Effector CD4-positive, alpha-beta T cell (primary cell): ENCODE data around the gene DNASE2B. TPM values are rescaled to one million over a fixed set of nuclear protein-coding genes. Genes with fewer than 3 reads are reported as not detected.

Source experiments
- DNase-seq: peaks from one replicate; pipeline ENCODE4 v3.0.0-alpha.2; 2020
- total RNA-seq: gene quantifications from one replicate; lab custom pipeline; 2026; lab: John Stamatoyannopoulos, UW

Gene DNASE2B, protein sequence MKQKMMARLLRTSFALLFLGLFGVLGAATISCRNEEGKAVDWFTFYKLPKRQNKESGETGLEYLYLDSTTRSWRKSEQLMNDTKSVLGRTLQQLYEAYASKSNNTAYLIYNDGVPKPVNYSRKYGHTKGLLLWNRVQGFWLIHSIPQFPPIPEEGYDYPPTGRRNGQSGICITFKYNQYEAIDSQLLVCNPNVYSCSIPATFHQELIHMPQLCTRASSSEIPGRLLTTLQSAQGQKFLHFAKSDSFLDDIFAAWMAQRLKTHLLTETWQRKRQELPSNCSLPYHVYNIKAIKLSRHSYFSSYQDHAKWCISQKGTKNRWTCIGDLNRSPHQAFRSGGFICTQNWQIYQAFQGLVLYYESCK
- total RNA-seq = not detected

DNA sequence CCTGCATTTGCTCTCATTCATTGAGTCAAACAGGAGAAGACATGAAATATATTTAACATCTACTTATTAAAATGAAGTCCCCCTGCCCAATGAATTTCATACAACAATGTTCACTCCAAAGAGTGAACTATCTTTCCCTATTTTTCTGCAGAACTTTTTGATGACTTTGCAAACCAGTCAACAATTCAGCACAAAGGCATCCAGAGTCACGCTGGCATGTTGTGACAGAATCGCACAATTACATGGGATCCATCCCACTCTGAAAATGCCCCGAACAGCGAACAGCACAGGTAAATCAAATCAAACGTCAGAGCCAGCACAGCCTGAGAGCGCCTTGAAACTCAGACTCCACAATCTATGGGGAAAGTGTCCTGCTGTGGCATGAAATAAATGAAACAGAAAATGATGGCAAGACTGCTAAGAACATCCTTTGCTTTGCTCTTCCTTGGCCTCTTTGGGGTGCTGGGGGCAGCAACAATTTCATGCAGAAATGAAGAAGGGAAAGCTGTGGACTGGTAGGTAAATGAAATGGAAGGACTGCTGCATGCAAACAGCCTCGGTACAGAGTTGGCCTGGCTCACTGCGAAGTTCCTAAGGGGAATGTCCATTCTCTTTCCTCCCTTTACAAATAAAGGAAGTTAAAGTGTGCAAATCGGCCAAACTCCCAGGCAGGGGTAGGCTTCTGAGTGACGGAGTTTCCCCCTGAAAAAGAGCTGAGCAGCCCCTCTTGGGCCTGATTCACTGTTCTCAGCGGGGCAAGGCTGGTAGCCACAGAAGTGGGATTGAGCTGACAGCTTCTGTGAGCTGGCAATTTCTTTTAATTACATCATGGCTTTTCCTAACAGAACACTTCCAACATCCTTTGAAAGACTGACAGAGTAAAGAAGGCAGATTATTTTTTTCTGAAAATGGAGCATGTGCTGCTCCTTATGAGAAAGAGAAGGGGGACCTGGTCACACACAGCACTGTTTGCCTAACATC is at the start of gene DNASE2B:
Gene DNASE2B (plus strand): TSS at position 310 of the 981 bp plus-strand sequence. CDS start 81 bp downstream, at position 391.
- no peak for DNase-seq

DNA sequence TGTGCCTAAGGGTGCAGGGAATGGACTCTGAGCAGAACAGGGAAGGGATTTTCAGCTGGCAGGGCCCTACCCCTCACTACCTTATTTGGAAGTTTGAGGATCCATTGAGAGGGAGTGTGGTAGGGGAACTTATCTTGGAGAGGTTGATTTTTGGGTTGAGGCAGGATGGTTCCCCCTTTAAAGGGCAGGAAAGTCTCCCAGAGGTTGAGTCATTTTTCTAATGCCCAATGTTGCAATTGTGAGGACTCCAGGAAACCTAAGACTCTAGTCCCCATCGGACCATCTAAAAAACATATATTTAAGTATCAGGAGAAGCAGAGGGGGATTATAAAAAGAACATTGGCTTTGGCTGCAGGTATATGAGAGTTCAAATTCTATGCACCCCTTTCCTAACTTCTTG is 49.5 kb upstream of the DNASE2B start:
- DNase-seq = no peak

DNA sequence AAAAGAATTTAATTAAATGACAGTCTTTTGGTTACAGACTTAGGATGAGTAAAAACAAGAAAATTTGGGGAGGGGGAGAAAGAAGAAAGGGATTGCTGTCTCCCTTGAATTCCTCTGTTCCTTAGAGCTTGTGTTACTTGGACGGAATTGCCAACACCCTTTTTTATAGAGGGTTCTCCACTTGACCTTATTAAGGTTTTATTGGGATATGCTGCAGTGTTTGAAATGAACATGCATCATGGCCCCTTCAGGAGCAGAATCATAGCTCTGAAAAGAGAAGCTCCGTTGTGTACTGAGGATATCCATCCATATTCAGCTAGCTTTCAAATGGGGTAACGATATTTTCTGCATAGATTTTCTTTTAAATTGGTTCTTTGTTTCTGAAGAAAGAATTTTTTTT is 48.2 kb upstream of the DNASE2B start:
- DNase-seq = no peak

DNA sequence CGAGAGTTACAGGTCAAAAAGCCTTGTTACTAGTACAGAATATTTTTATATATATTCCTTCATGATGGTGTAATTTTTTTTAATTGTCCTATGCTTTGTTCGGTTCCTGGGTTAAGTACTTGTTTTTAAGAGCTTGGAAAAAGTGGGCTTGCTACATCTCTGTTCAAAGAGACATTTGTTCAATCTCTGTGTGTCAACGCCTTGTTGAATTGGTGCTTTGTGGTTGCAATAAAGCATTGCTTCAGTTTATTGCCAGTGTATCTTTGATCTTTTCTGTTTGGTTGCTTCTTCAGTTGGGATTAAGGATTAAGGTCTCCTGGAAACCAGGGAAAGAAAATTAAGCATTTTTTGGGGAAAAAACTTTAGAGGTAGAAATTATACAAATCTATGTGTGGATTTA is 47.7 kb upstream of the DNASE2B start:
- DNase-seq = no peak

DNA sequence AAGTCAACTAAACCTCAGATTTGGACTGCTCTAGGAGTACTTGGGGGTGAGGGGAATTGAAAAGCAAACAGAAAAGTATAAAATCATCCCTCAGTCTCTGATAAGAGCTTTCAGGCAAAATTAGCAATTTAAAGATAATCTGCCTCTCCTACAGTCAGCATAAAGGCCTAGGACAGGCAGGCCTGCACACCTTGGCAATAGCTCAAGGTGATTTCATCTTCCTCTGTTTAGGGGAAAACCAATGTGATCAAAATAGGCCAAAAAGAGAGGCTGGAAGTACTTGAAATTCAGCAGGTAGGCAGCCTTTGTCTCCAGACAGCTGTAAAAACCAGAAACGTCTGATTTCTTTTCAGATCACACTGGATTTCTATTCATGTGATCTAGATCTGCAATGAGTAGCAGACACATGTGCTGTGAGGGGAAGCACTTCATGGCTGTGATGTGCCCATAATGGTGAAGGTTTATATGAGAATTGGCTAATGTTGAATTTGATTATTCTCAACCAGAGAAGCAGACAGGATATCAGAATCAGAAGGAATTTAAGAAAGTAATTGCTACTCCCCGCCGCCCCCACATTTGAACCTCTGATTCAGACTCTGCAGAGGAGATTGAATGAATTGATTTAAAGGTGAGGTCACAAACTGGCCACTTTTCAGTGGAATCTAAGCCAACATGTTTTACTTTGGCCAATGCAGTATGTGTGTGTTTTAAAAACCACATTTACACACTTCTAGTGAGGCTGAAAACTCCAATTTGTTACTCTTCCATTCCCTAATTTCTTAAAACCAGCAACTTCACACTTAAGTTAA is 45.8 kb upstream of the DNASE2B start:
- DNase-seq = no peak

DNA sequence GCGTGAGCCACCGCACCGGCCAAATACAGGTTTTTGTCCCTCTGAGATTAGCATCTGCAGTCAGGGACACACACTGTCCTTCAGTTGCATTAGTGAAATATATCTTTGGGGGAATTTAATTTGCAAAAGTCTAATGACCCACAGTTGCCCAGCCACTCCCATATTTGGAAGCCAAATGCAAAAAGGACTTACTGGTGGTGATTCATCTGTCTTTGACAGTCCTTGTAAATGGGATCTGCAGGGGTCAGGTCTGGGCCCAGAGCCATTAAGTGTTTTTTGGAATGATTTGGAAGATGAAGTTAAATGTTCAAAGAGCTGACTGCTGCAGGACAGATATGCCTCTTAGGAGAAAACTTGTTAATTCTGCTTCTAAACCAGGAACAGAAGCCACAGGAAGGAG is 44.6 kb upstream of the DNASE2B start:
- no peak for DNase-seq

DNA sequence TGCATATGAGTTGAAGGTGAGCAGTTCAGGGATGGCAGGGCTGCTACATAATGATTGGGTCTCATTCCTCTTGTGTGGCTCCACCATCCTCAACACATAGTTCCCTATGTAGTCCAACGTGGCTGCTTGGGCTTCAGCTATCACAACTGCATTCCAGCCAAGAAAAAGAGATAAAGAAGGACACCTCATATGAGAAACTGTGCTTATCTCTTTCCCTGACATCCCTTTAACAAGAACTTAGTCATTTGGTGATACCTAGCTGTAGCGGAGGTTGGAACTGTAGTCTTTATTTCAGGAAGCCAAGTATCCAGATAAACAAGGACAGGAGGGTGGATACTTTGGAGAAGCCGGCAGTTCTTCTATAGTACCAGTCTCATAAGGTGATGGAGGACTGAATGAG is 42.7 kb upstream of the DNASE2B start:
- no peak for DNase-seq

DNA sequence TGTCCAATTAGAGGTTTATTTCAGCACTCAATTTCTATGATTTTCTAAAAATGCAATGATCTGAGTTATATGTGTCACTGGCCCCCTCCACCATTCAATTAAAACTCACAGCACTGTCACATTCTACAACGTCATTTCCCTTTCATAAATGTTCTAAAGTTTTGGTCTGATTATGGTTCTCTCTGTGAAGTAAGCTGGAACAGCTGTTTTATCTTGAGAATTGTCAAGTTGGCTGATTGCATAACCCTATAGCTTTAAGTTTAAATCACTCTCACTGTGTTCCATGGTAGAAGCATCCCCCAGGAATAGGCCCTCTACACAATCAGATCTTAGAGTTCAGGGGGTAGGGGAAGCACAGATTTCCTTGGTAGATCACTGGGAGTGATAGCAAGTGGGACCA is 41.4 kb upstream of the DNASE2B start:
- DNase-seq = no peak

DNA sequence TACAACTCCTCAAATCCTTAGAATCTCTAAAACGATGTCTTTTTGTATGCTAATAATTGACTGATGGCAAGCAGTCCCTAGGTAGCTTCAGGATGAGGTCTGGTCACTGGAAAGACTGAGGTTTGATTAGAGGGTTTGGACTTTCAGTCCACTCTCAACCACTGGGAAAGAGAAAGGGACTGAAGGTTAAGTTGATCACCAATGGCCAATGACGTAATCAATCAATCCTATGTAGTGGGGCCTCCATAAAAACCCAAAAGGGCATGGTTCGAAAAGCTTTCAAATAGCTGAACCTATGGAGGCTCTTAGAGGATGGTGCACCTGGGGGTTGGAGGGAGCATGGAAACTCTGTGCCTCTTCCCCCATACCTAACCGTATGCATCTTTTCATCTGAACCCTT is 39.6 kb upstream of the DNASE2B start:
- no peak for DNase-seq

DNA sequence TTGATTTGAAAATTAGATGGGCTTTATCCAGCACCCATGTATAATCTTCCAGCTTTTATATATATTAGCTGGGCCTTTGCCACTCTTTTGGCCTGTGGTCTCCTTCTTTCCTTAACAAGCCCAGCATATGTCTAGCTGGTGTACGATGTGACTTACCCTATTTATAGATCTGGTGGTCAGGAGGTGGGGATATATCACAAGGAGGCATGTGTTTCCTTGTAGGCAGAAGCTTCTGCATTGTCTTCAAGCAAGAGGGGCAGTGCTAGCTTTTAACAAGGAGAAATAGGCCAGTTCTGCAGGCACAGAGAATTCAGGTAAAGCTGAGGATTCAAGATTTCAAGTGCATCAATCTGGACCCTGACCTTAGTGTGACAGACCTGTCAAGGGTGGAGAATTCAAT is 38.0 kb upstream of the DNASE2B start:
- no peak for DNase-seq

DNA sequence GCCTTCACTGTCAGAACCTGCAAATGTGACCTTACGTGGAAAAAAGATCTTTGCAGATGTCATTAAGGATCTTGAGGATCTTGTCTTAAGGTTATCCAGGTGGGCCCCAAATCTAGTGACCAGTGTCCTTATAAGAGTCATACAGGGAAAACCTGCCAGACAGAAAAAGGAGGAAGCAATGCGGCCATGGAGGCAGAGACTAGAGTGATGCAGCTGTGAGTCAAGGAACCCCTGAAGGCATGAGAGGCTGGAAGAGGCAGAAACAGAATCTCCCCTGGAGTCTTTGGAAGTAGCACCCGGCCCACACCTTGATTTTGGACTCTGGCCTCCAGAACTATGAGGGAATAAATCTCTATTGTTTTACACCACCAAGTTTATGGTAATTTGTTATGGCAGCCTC is 36.5 kb upstream of the DNASE2B start:
- no peak for DNase-seq

DNA sequence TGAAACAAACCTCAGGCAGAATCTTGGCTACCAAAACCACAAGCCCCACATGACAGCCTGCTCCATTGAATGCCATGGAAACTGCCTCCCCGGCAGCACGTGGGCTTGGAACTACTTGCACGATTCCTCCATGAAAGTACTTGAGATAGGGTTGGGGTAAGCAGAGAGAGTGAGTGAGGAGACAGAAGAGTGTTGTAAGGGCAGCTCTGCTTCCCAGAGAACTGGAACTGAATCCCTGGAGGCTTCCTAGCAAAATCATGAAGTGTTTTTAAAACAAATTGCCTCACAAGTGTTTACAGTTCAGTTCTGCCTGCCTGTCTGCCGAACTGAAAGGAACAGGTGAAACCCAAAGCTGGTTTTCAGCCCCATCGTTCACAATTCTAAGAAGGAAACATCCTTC is 35.3 kb upstream of the DNASE2B start:
- DNase-seq = no peak

DNA sequence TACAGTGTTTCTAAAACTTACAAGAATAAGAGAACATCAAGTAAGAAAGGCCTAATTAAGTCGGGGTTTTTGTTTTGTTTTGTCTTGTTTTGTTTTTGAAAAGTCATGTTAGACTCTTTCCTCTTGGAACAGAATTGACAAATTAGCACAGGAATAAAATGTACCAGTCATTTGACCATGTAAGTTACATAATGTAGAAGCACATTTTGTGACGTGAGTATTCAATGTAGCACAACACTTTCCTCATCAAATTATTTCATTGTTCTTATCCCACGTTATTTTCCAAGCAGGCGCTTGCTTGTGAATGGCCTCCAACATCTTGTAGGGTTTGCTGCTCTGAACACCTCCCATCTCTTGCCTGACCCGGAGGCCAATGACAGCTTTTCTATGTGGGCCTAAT is 34.7 kb upstream of the DNASE2B start:
- no peak for DNase-seq

DNA sequence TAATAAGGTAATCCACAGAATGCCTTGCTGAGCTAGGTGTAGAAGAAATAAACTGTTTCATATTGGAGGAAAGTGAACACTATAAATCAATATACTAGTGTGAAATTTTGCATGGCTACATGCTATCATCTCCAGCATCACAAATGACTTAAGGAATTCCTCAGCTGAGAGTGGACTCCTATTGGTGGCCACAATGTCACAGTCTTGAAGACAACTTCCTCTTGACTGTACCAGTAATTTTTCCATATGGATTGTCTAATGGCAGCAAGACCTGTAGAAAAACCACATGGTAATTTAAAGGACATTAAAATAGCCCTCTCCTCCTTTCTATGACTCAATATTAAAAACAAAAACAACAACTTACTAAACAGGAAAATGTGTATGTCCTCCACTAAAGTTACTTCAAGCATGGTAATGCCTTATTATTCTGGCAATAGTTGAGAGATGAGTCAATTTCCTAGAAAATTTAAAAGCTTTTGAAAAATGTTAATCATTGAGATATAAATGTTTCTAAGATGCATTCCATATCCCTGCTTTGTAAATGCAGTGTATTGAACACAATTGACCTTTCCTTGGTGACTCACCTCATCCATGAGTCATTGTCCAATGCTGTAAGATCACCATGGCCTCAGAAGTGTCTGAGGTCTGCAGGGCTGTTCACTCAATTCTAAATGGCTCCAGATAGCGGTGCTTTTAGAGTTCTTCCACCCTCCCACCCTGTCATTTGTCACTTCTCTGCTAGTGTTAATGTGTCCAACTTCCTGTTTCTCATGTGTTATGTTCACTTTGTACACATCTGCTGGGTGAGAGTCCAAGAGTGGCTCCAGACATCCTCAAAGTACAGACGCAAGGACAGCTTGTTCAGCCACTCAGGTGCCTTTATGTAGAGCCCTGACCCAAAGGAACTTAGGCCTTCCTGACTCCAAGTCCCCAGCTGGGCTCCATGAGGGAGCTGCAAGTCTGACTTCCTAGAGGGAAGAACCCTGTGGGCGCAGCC is 32.8 kb upstream of the DNASE2B start:
- no peak for DNase-seq

DNA sequence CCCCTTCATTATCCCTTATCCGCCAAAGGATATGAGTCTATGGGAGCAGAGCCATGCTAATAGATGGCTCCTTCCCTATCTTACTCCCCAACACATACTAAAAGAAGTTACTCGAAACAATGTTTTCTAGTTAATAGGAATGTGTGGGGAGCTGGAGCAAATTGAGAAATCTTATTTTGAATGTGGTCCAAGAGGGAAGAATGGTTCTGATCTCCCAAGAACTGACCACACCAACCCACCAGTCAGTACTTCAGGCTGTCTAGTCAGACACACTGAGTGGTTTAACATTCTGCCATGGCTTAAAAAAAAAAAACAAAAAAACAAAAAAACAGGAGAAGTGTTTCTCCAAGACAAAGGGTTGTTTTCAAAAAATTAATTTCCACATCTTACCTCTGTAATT is 31.5 kb upstream of the DNASE2B start:
- no peak for DNase-seq

DNA sequence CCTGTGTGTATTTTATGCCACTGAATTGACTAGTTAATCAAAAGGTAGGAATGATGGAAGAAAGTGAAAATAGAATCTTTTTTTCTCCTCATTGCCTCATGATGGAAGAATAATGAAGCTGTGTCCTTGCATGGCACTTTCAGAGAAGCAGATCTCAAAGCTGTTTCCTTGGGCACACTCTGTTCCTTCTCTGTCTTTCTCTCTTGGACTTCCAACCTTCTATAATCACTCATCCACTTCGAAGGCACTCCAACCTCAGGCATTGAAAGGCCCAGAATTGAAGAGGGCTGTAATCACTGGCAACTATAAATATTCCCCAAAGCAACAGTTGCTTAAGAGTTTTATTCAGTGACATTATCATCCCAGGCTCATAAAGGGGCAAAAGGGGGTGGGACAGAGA is 31.1 kb upstream of the DNASE2B start:
- no peak for DNase-seq

DNA sequence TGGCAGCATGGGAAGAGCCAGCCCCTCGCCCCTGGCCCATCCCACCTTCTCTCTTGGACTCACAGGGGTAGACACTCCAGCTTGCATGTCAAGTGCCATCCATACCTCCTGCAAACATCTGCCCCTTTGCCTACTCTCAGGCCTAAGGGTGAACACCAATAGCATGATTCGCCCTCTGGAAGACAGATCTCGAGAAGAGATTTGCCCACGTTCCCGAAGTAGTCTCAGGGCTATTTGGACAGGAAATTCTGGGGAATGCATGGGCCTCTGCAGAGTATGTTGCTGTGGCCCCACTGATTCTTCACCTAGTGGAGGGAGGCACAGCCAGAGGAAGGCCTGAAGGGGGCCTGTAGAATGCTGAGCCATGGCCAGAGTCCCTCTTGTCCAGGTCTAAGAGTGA is 29.8 kb upstream of the DNASE2B start:
- DNase-seq = no peak

DNA sequence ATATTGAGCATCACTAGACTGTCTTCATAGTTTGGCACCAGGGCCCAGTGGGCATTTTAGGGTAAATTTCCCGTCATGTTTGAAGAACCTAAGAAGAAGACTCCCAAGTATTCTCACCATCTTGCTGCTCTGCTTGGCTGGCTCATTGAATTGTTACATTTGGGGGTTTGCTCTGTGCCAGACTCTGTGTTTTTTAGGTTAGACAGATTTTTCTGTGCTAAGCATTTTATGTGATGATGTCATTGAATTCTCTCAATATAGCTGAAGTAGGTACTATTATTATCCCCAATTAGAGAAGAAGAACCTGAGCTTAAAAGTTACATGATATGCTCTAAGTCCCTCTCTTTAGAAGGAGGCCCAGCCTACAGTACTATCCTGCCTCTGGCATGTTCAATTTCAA is 28.0 kb upstream of the DNASE2B start:
- DNase-seq = no peak

DNA sequence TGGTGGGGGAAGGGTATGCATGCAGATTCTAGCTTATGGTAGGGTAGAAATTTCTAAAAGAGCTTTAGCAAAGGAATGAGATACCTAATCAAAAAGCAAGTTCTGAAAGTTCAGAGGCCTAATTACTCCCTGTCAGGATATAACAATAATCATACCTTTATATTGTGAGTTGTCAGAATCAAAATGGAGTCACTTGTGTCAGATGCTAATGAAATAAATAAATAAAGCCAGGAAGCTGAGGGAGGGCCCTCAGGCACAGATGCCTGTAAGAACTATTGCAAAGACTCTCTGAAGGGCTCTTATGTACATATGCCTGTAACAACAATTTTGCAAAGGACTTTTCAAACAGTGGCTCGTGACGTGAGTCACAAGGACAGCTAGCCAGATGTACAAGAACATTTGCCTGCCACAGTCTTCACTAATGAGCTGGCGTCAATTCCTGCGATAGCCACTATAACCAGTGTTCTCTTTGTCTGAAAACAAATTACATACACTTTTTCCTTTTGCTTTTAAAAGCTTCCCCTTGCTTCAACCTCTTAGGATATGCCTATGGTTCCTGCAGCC is 27.4 kb upstream of the DNASE2B start:
- no peak for DNase-seq

DNA sequence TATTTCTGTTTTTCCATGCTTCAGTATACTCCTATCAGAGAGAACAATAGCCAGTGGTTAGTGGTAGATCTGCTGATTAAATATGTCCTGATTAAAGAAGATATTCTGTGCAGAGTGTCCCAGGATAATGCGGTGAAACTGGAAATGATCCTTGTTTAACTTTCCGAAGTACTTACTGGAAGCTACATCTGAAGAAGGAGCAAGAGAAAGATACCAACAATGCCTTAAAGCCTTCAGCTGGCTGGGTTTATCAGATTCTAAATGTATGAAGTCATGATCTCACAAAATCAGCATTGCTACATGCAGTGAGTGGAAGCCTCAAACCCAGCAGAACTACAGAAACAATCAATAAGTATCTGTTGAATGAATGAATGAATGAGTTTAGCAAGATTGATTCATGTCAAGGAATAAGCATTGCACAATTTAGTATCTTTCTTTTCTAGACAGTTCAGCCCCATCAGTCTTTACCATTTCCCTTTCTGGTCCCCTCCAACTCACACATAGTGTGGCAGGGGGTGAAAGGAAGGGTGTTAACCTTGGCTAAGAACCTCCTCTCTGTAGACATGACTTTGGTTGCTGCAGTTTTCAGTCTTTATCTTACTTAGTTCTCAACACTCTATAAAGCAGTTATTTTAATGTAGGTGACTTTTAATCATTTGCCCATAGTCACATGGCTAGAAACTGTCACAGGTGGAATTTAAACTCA is 24.7 kb upstream of the DNASE2B start:
- no peak for DNase-seq
